HL-60 (cell line): Measurements from ENCODE around the gene ATRNL1.

ENCODE experiments used
- DNase-seq, 2 experiments: peaks; one replicate each; pipeline ENCODE4 v3.0.0-alpha.2; 2010 to 2020; ENCODE audit warnings: low read depth in 1 of 2, low spot score in 1 of 2
- H3K27ac ChIP-seq: fragments of 250-450 bp; sonication (Bioruptor Pico); replicated peaks from 2 replicates; pipeline ENCODE4 v1.5.1; 2020; ENCODE audit warnings: mild to moderate bottlenecking, moderate library complexity
- H3K27me3 ChIP-seq: fragments of 250-450 bp; sonication (Bioruptor Pico); 2 replicates; pipeline ENCODE4 v1.5.1; 2021; ENCODE audit warnings: mild to moderate bottlenecking, moderate library complexity; ENCODE audit not compliant: insufficient read depth, poor library complexity, severe bottlenecking
- H3K4me3 ChIP-seq: replicated peaks from 2 replicates; pipeline ENCODE4 v1.5.1; 2011; ENCODE audit warnings: mild to moderate bottlenecking, control low read depth, low read length; ENCODE audit not compliant: insufficient read depth
- CTCF ChIP-seq: IDR thresholded peaks from one replicate; pipeline ENCODE4 v1.5.1; 2011; ENCODE audit warnings: low read length, control low read depth, inconsistent platforms; ENCODE audit not compliant: insufficient read depth
- GABPA ChIP-seq: IDR thresholded peaks from 2 replicates; pipeline ENCODE4 v1.6.1; 2012; ENCODE audit warnings: low read depth
- POLR2AphosphoS5 ChIP-seq: IDR thresholded peaks from 2 replicates; pipeline ENCODE4 v1.6.1; 2012; ENCODE audit warnings: low read depth
- REST ChIP-seq: IDR thresholded peaks from 2 replicates; pipeline ENCODE4 v1.6.1; 2012; ENCODE audit warnings: low read depth; ENCODE audit not compliant: insufficient replicate concordance
- SPI1 ChIP-seq: IDR thresholded peaks from 2 replicates; pipeline ENCODE4 v1.6.1; 2012; ENCODE audit warnings: low read depth, mild to moderate bottlenecking, borderline replicate concordance

The ATRNL1 gene

GRCh38 chr10:115949282-115949844 is 856.2 kb downstream of the ATRNL1 start:
- no peak overlapping the region for H3K4me3 ChIP-seq
- no peaks in the 10 kb centered on the region for H3K27me3 ChIP-seq
- TF ChIP-seq POLR2AphosphoS5 (no peak), SPI1 (no peak), CTCF (no peak), GABPA (no peak), REST (no peak)
- DNase-seq: no peak
- no peak overlapping the region for H3K27ac ChIP-seq

- H3K27ac ChIP-seq: no peak overlapping the region
- TF ChIP-seq CTCF (no peak), GABPA (no peak), REST (no peak)
- no peak for DNase-seq
- no peaks in the 10 kb centered on the region for H3K27me3 ChIP-seq
- H3K4me3 ChIP-seq: no peak overlapping the region
These were observed 857.2 kb downstream of the ATRNL1 start for GRCh38 chr10:115950320-115950719.

- no peak for DNase-seq
- H3K4me3 ChIP-seq: no peak overlapping the region
- TF ChIP-seq CTCF: no peak
- no peak for TF ChIP-seq POLR2AphosphoS5
- TF ChIP-seq SPI1: no peak
- no peak for TF ChIP-seq GABPA
- no peak for TF ChIP-seq REST
- no peak overlapping the region for H3K27ac ChIP-seq
- no peaks in the 10 kb centered on the region for H3K27me3 ChIP-seq
These were observed 858.1 kb downstream of the ATRNL1 start for GRCh38 chr10:115951242-115951641.
